K562 treated with DMSO at 1 percent for 4 hours (cell line): ENCODE data around the gene COL4A5. TPM values are rescaled to one million over a fixed set of nuclear protein-coding genes. Genes with fewer than 3 reads are reported as not detected.

ENCODE experiments used
- total RNA-seq: library from RNA; unstranded; fragments of 300-600 nt; gene quantifications from 2 replicates; pipeline ENCODE4 v1.2.3, GENCODE V29; 2022; ENCODE audit not compliant: insufficient read depth

The COL4A5 gene
- 1.6 and 1.8 TPM in 2 replicates for total RNA-seq

DNA sequence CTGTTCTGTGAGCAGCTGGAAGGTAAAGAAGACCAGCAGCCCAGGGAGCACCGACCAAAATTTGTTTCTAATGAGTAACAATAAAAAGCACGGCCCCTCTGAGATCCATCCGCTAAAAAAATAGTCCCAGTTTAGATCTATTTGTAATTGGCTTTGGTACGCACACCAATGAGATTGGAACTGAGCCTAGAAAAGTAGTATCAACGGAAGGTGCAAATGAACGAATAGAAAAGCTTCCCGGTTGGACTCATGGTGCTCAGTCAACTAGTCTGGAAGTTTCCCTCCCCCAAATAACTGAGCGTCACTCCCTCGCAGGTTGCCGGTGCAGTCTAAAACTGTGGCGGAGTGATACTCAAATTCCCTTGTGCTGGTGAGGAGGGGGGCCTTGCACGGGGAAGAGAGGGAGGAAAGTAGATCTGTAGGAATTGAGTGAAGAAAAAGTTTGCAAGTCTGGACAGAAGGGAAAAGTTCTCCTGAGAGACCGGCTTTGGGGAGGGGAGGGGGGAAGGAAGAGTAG lies at the start of gene COL4A5:
TSS of gene COL4A5 (plus strand) at position 413 of the 517 bp plus-strand sequence. CDS start 288 bp downstream, outside the sequence.

DNA sequence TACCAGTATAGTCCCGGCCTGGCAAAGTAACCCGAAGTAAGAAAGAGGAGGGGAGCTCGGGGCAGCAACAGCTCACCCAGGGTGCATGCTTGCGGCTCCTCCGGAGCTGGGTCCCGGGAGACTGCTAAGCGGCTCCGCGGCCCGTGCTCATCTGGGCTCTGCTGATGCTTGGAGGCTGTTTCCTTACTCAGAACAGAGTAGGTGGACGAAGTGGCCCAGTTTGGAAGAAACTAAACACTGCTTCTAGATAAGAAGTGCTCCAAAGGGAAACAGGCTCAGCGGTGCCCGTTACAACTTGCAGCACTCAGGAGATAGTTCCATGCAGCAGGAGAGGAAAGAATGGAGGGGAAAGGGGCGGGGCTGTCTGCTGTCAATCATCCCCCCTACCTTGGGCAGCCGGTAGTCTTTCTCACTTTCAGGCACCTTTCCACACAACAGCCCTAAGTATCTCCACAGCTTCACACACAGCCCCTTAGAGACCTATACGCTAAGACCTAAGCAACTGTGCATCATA lies 1.5 kb upstream of the COL4A5 start, which contains the start of gene COL4A6:
TSS of gene COL4A6 (minus strand) at position 313 of the 514 bp plus-strand sequence. CDS start at position 87, 226 bp downstream.

DNA sequence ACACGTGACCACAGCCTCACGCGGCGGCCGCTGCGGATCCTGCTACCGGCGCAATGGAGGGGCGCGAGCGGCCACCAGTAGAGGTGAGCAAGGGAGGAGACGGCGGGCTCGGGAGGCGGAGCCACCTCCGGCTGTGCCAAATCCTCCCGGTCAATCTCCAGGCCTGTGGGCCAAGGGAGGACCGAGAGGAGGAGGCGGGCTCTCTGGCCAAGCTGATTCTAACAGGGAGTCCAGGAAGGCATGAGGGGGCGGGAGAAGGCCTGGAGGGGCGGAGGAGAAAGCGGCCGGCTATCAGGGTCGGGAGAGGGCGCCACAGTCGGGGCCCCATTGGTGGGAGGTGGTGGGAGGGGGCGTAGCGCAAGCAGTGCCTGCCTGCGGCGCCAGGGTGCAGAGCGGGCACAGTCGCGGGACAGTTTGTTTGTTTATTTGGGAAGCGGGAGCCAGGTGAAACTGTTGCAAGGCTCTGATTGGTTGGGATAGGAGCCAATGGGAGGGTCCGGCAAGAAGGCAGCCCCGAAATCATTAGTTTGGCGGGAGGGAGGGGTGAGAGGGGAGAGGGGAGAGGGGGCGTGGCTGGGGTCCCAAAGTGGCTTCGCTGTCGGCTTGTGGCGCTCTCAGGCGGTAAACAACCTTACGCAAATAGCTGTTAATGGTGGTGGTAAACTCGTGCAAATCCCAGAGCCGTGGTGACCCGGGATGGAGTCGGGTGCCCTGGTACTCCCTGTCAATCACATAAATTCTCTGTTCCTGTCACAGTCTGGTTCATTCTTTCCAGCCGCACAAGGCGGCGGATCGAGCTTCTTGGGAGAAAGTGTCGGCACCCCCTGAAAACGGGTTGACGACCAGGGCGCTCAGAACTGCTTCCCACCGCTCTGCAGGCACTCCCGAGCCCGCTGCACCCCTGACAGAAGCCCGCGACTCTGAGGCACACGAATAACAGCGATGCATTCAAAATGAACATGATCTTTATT lies 297.2 kb downstream of the COL4A5 start, which contains the start of gene IRS4:
TSS of gene IRS4 (minus strand) at position 55 of the 971 bp plus-strand sequence.

Other genes with a start within 250 kb of the COL4A5 start
- gene COL4A6, start 1.4 kb upstream of the COL4A5 start, total RNA-seq, result not detected in 2 replicates